Stimulated activated memory B cell treated with anti-CD40 and anti-IgM and Interleukin-4, amounts not matched to agents 10 μg/mL and 1 μg/mL and 100 μg/mL, for 72 hours (primary cell): ENCODE results near the gene CCDC187.

Source experiments
- ATAC-seq: fragments of 150-1000 bp; cut with Tn5 transposase; 2 replicates; pipeline ENCODE4 v1.10.0; 2021
- H3K27ac Mint-ChIP-seq: one replicate; pipeline ENCODE4 v1.8.0; 2022; ENCODE audit warnings: mild to moderate bottlenecking, mixed read lengths
- H3K27me3 Mint-ChIP-seq: one replicate; pipeline ENCODE4 v1.8.0; 2022; ENCODE audit warnings: mixed read lengths
- H3K36me3 Mint-ChIP-seq: one replicate; pipeline ENCODE4 v1.8.0; 2022; ENCODE audit warnings: mixed read lengths
- H3K4me1 Mint-ChIP-seq: one replicate; pipeline ENCODE4 v1.8.0; 2022; ENCODE audit warnings: mixed read lengths
- H3K4me3 Mint-ChIP-seq: one replicate; pipeline ENCODE4 v1.8.0; 2022; ENCODE audit warnings: mild to moderate bottlenecking, moderate library complexity, mixed read lengths
- H3K9me3 Mint-ChIP-seq: one replicate; pipeline ENCODE4 v1.8.0; 2022; ENCODE audit warnings: mixed read lengths

CCDC187 gene

DNA sequence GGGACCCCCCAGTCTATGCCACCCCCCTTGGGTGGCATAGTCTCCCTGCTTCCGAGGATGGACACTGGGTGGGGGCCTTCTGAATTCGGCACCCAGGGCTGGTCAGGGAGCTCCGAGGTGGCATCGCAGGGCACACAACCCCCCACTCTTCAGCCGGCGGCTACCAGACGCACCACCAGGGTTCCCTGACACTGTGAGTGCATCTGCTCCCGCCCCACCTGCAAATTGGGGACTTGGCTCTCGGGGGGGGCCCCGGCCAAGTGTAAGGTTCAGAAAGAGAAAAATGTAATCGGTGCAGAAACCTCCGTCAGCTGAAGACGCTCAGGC lies 45.6 kb downstream of the CCDC187 start:
- H3K4me1 Mint-ChIP-seq, result peaks cover 11% of the 10 kb centered on the region
- no peak overlapping the region for H3K4me3 Mint-ChIP-seq
- H3K36me3 Mint-ChIP-seq, result no peaks in the 10 kb centered on the region
- H3K9me3 Mint-ChIP-seq, result no peaks in the 10 kb centered on the region
- no peak for ATAC-seq
- H3K27me3 Mint-ChIP-seq, result peaks cover 61% of the 10 kb centered on the region
- H3K27ac Mint-ChIP-seq, result no peak overlapping the region

- Mint-ChIP-seq H3K36me3 (no peaks in the 10 kb centered on the region), H3K27me3 (peaks cover 68% of the 10 kb centered on the region), H3K4me1 (peaks cover 11% of the 10 kb centered on the region), H3K9me3 (no peaks in the 10 kb centered on the region), H3K27ac (no peak overlapping the region), H3K4me3 (no peak overlapping the region)
- no peak for ATAC-seq
Observed at GRCh38 chr9:136257381-136258298, 46.3 kb downstream of the CCDC187 start.

- no peak for ATAC-seq
- Mint-ChIP-seq H3K27ac (no peak overlapping the region), H3K9me3 (no peaks in the 10 kb centered on the region), H3K36me3 (no peaks in the 10 kb centered on the region), H3K27me3 (peaks cover 69% of the 10 kb centered on the region), H3K4me1 (peaks cover 11% of the 10 kb centered on the region), H3K4me3 (no peak overlapping the region)
Observed at GRCh38 chr9:136255896-136256890, 47.7 kb downstream of the CCDC187 start.

DNA sequence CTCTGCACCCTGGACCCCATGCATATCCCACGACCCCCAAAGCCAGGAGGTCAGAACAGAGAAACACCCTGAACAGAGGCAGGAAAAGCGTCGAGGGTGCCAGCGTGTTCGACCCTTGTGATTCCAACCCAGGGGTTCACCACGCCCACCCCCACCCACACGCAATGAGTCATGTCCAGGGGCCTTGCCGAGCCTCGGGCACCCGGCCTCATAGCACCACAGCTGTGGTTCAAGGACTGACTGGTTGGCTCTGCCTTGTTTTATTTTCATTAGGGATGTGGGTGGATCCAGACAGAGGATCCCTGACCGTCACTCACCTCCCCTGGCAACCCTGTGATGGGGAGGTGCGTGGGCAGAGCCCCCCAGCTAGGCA lies 48.7 kb downstream of the CCDC187 start:
- no peak for ATAC-seq
- peaks cover 11% of the 10 kb centered on the region for H3K4me1 Mint-ChIP-seq
- H3K27me3 Mint-ChIP-seq, result peaks cover 58% of the 10 kb centered on the region
- no peaks in the 10 kb centered on the region for H3K9me3 Mint-ChIP-seq
- H3K27ac Mint-ChIP-seq, result peak overlapping the region; percentile 29
- no peaks in the 10 kb centered on the region for H3K36me3 Mint-ChIP-seq
- no peak overlapping the region for H3K4me3 Mint-ChIP-seq

GRCh38 chr9:136254381-136255165 lies 49.3 kb downstream of the CCDC187 start:
- peaks cover 57% of the 10 kb centered on the region for H3K27me3 Mint-ChIP-seq
- H3K9me3 Mint-ChIP-seq, result no peaks in the 10 kb centered on the region
- no peak for ATAC-seq
- no peak overlapping the region for H3K4me3 Mint-ChIP-seq
- H3K27ac Mint-ChIP-seq, result peak overlapping the region; percentile 29
- peaks cover 11% of the 10 kb centered on the region for H3K4me1 Mint-ChIP-seq
- no peaks in the 10 kb centered on the region for H3K36me3 Mint-ChIP-seq

GRCh38 chr9:136253246-136254130 lies 50.4 kb downstream of the CCDC187 start:
- no peaks in the 10 kb centered on the region for H3K36me3 Mint-ChIP-seq
- H3K27ac Mint-ChIP-seq, result peak overlapping the region; percentile 4
- no peak for ATAC-seq
- H3K4me3 Mint-ChIP-seq, result no peak overlapping the region
- H3K9me3 Mint-ChIP-seq, result no peaks in the 10 kb centered on the region
- H3K27me3 Mint-ChIP-seq, result peaks cover 48% of the 10 kb centered on the region
- peaks cover 11% of the 10 kb centered on the region for H3K4me1 Mint-ChIP-seq

DNA sequence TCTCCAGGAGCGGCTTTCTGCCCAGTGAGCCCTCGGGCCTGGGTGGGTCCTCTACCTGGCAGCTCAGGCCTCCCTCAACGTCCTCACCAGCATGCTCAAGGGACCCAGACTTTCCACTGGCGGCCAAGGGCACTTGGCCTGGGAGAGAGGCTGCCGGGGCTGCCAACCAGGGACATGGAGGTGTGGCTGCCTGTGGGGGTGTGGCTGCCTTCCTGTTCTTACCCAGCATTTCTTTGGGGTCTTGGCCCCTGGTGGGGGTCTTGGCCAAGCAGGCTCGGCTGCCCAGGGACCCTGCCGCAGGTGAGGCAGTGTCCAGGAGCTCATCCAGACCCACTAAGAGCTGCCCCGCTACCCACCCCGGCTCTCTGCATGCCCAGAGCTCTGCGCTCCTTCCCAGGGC lies 51.0 kb downstream of the CCDC187 start:
- no peaks in the 10 kb centered on the region for H3K9me3 Mint-ChIP-seq
- ATAC-seq, result no peak
- no peaks in the 10 kb centered on the region for H3K36me3 Mint-ChIP-seq
- H3K4me1 Mint-ChIP-seq, result peaks cover 11% of the 10 kb centered on the region
- peak overlapping the region; percentile 4 for H3K27ac Mint-ChIP-seq
- no peak overlapping the region for H3K4me3 Mint-ChIP-seq
- H3K27me3 Mint-ChIP-seq, result peaks cover 42% of the 10 kb centered on the region

DNA sequence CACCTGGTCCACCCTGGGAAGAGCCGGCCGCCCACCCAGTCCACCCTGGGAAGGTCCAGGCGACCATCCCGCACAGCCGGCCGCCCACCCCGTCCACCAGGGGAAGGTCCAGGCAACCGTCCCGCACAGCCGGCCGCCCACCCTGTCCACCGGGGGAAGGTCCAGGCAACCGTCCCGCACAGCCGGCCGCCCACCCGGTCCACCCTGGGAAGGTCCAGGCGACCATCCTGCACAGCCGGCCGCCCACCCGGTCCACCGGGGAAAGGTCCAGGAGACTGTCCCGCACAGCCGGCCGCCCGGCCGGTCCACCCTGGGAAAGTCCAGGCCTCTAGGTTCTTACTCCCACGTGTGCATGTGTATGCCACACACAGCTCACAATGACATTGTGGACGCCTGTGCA lies 51.6 kb downstream of the CCDC187 start:
- peaks cover 11% of the 10 kb centered on the region for H3K4me1 Mint-ChIP-seq
- H3K4me3 Mint-ChIP-seq, result no peak overlapping the region
- no peaks in the 10 kb centered on the region for H3K36me3 Mint-ChIP-seq
- peaks cover 41% of the 10 kb centered on the region for H3K27me3 Mint-ChIP-seq
- no peak overlapping the region for H3K27ac Mint-ChIP-seq
- no peaks in the 10 kb centered on the region for H3K9me3 Mint-ChIP-seq
- no peak for ATAC-seq

GRCh38 chr9:136251264-136252115 lies 52.4 kb downstream of the CCDC187 start:
- H3K4me3 Mint-ChIP-seq, result no peak overlapping the region

DNA sequence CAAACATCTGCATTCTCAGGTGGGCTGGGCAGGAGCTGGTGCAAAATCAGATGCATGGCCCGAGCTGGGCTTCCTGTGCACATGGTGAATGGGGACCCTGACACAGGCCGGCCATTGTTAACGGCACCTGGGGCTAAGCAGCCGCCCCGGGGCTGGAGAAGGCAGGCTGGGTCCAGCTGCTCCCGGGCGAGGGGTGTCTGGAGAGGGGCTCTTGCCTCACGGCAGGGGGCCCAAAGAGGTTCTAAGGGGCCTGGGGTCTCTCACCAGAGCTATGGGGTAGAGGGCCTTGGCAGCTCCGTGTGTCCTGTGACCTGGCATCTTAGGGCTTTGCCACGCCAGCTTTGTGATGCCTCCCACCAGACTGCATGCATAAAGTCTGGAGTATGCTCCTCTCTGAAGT lies 53.2 kb downstream of the CCDC187 start:
- Mint-ChIP-seq H3K4me1 (peaks cover 15% of the 10 kb centered on the region), H3K9me3 (no peaks in the 10 kb centered on the region), H3K27me3 (peaks cover 28% of the 10 kb centered on the region), H3K27ac (no peak overlapping the region), H3K4me3 (no peak overlapping the region), H3K36me3 (no peaks in the 10 kb centered on the region)
- ATAC-seq, result no peak

More at GRCh38 chr9:136251264-136252115, 52.4 kb downstream of the CCDC187 start:
- H3K27ac Mint-ChIP-seq, result no peak overlapping the region
- H3K27me3 Mint-ChIP-seq, result peaks cover 37% of the 10 kb centered on the region
- peaks cover 11% of the 10 kb centered on the region for H3K4me1 Mint-ChIP-seq
- ATAC-seq, result no peak
- H3K9me3 Mint-ChIP-seq, result no peaks in the 10 kb centered on the region
- no peaks in the 10 kb centered on the region for H3K36me3 Mint-ChIP-seq

- no peak for ATAC-seq
- H3K4me3 Mint-ChIP-seq, result no peak overlapping the region
- no peaks in the 10 kb centered on the region for H3K36me3 Mint-ChIP-seq
- peaks cover 10% of the 10 kb centered on the region for H3K4me1 Mint-ChIP-seq
- no peaks in the 10 kb centered on the region for H3K9me3 Mint-ChIP-seq
- H3K27ac Mint-ChIP-seq, result no peak overlapping the region
- peaks cover 22% of the 10 kb centered on the region for H3K27me3 Mint-ChIP-seq
Observed at GRCh38 chr9:136249877-136250559, 53.9 kb downstream of the CCDC187 start.

DNA sequence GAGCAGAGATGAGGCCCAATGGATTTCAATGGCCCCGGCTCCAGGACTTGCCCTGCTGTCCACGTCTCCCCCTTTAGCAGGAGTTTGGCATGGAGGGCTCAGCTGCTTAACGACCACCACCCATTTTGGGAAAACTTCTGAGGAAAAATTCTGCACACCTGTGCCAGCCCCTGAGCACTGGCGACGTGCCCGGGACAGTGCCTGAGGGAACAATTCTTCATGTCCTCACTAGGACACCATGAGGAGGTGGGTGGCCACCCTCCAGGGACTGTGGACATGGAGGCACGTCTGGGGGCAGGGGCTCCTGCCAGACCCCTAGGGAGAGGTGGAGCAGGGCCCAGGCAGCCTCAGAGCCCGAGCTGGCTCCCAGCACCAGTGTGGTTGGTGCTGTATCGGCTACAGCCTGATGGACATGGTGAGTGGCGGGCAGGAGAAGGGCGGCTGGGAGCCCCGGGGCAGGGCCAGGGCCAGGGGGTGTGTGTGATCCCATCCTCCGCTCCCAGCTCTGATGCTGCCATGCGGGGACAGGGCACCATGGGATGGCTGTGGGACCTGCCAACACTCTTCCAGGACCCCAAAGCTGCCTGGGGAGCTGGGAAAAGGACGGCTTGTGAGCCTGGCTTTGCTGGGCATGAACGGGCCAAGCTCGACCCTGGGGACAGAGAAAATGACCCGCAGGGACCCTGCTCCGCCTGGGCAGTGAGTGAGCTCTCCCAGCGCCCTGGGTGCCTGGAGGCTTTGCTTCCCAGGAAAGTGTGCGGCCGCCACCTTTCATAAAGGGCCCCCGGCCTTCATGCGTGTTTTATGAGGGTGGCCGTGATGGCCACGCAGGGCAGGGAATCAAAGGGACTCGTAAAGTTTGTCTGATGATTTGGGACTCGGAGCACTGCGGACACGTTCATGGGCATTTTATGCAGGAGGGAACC lies 54.7 kb downstream of the CCDC187 start:
- Mint-ChIP-seq H3K27ac (no peak overlapping the region), H3K9me3 (no peaks in the 10 kb centered on the region)

More for the DNA sequence above, 54.7 kb downstream of the CCDC187 start:
- Mint-ChIP-seq H3K36me3 (no peaks in the 10 kb centered on the region), H3K4me3 (no peak overlapping the region), H3K27me3 (peaks cover 14% of the 10 kb centered on the region), H3K4me1 (peaks cover 13% of the 10 kb centered on the region)
- ATAC-seq, result no peak
